ENCODE data around the gene OR2AG2.

- TF ChIP-seq POLR2AphosphoS5 (IDR thresholded peaks at IDR 0.05; ENCODE audit: low read depth, low read length) (no peak), REST (IDR thresholded peaks at IDR 0.05; ENCODE audit: insufficient read depth in 1 of 2, low read depth in 2 of 2, low read length in 2 of 2) (no peak), TAF1 (IDR thresholded peaks at IDR 0.05; ENCODE audit: borderline replicate concordance, insufficient read depth, low read length) (no peak), SIN3A (IDR thresholded peaks at IDR 0.05; ENCODE audit: borderline replicate concordance, insufficient read depth, low read length) (no peak), FOXP2 (optimal IDR thresholded peaks at IDR 0.05; ENCODE audit: borderline replicate concordance, extremely low read depth, extremely low read length, insufficient read depth) (no peak)
Measured at GRCh38 chr11:6747097-6747668, 24.6 kb downstream of the OR2AG2 start.
